GM13976 (cell line): ENCODE data around the gene ATP8B3.

ENCODE experiments used
- DNase-seq: peaks from one replicate; pipeline ENCODE4 v3.0.0; 2012; ENCODE audit warnings: low spot score
- in situ Hi-C: fragments of 300-500 bp; cut with MboI; formaldehyde crosslinking; loops from one replicate; pipeline ENCODE4 v1.12.0; 2022; ENCODE audit warnings: low sequenced_read_pairs, mixed read lengths, inconsistent platforms; ENCODE audit not compliant: unreplicated experiment
- TF ChIP-seq, protein P1 (sequence below): IDR thresholded peaks from 2 replicates; pipeline ENCODE4 v1.5.1; 2012; ENCODE audit warnings: borderline replicate concordance, mild to moderate bottlenecking; ENCODE audit not compliant: insufficient read depth; ENCODE audit errors: extremely low read depth, missing control alignments, control extremely low read depth

The ATP8B3 gene

DNA sequence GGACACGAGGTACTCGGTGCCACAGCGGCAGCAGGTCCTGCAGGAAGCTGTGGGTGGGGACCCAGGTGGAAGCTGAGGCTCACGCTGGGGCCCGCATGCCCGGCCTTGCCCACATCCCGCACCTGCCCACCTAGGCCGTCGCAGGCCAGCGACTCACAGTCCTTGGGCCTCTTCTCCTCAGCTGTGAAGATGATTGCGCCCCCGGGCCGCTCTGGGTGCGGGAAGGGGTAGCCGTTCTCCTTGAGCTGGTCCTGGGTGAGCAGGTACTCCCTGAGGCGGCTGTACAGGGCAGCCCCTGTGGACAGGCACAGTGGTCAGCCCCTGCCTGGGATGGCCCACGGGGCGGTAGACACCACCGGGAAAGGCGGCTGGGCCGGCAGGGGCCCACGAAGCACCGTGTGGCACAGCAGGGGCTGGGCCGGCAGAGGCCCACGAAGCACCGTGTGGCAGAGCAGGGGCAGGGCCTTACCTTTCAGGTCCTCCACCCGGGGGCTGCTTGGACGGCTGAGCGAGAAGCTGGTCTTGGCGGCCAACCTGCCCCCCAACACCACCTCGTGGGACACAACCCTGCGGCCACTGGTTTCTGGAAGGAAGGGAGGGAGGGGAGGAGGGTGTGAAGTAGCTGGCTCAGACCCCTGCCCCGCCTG lies 6.6 kb upstream of the ATP8B3 start:
- TF ChIP-seq, protein P1, sequence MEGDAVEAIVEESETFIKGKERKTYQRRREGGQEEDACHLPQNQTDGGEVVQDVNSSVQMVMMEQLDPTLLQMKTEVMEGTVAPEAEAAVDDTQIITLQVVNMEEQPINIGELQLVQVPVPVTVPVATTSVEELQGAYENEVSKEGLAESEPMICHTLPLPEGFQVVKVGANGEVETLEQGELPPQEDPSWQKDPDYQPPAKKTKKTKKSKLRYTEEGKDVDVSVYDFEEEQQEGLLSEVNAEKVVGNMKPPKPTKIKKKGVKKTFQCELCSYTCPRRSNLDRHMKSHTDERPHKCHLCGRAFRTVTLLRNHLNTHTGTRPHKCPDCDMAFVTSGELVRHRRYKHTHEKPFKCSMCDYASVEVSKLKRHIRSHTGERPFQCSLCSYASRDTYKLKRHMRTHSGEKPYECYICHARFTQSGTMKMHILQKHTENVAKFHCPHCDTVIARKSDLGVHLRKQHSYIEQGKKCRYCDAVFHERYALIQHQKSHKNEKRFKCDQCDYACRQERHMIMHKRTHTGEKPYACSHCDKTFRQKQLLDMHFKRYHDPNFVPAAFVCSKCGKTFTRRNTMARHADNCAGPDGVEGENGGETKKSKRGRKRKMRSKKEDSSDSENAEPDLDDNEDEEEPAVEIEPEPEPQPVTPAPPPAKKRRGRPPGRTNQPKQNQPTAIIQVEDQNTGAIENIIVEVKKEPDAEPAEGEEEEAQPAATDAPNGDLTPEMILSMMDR, result no peak
- no peak for DNase-seq
- in situ Hi-C loops, result no loop called here

DNA sequence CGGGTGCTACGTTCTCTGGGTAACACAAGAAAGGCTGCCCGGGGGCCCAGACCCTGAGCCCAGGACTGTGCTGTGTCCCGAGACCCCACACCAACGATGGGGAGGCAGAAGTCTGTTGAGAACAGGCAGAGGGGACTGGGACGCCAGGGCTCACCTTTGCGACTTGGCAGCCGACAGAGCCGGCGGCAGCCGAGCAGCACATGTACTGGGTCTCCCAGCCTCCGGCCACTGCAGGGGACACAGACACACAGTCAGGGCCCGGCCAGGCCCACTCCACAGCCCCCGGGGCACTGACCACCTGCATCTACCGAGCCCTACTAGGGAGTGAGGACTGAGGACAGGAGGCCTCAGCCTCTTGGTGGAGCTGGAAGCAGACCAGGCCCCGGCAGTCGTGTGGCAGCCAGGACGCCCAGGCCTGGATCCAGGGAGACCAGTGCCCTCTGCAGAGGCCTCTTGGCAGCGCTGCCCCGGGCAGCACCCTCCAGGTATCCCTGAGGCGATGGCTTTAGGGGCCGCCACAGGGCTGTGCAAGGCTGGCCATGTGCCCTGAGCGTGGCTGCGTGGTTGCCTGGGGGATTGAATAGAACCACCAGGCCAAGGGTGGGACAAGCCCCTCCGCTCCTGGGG lies 5.6 kb upstream of the ATP8B3 start:
- no peak for DNase-seq
- TF ChIP-seq, protein P1, result no peak
- in situ Hi-C loops, result no loop called here

DNA sequence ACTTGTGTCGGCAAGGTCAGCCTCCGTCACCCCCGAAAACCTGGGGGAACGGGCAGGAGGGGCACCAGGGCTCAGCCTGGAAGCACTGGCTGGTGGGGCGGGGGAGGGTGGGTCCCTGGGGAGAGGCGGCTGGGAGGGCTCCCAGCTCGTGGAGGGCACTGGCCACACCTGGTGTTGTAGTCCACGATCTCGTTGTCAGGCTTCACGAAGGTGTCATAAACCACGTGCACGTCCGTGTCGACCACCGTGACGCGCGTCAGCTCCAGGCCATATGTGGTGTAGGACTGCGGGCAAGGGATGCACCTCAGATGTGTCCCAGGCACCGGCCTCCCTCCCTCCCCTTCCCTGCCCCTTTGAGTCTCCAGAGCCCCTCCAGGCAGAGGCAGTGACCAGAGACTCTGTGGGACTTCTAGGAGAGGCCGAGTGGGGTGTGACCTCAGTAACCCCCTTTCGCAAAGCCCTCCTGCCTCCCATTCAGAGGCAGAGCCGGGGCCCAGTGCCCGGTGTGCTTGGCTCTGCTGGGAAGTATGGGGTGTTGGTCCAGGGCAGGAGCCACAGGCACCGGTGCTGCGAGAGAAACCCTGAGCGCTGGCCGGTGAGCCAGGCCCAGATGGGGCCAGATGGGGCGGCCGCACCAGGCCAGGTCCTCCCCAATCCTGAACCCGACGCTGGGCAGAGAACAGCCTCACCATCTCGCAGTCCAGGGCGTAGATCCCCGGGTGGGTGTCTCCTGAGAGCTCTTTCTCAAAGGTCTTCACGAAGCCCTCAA lies 4.6 kb upstream of the ATP8B3 start:
- TF ChIP-seq, protein P1, result no peak
- in situ Hi-C loops, result no loop called here
- DNase-seq, result no peak

DNA sequence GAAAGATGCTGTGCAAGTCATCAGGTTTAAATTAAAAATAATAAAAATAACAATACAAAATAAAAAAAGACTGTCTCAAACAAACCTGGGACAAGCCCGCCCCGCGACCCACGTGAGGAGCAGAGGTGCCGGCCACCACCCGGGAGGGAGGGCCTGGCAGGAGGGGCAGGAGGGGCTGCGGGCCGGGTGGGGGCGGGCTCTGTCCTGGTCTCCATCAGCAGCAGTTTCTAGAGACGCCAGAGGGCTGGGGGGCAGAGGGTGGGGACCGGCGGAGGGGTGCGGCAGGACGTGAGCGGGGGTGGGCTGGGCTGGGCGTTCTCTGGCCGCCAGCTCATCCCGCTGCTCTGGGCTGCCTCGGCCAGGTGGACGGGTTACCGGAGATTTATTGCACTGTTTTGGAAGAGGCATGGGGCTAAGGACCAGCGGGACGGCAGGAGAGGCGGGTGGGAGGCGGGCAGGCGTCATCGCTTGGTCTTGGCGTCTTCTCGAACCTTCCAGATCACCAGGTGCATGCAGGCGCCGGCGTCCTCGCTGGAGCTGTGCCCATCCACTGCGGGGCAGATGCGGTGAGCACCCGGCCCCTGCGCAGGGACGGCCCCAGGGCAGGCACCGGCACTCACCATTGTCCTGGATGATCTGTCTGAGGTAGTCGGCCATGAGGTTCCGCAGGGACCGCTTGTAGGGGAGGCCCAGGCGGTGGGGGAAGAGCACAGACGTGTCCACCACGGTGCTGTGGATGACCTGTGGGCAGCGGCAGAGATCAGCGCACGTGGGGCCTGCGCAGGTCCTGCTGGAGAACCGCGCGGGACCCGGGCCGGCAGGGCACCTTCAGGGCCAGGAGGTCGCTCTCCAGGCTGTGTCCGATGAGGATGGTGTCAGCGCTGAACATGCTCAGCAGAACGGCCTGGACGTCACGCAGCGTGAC lies 3.8 kb upstream of the ATP8B3 start:
- DNase-seq, result no peak
- TF ChIP-seq, protein P1, result no peak
- in situ Hi-C loops, result no loop called here

DNA sequence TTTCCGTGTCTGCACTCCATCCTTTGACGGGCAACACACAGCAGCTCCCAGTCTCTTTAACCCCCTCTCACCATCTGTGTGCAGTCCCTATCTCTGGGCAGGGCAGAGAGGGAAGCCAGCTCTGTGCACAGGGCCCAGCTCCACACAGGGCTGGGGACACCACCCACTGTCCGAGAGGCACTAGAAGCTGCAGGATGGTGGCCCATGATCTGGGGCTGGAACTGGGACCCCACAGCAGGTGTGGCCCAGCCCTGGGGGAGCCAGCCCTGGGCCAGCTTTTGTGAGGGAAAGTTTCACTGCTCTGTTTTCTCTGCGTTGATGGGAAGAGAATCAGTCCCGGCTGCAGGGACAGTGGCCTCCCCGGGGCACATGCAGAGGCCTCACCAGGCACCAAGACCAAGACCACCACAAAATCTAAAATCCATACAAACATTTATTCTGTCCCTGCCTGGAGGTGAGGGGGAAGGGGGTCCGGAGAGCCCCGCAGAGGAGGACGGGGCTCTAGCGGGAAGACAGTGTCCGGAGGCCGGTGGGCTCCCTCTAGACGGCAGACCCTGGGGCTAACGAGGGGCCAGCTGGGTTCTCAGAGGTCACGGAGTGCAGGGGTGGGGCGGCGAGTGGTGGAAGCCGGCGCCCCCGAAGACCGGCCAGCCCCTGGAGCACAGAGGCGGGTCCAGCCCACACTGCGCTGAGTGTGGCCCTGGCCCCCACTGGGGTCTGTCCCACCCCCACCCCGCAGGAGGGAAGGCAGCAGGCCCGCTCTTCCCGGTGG lies 2.9 kb upstream of the ATP8B3 start:
- TF ChIP-seq, protein P1, result no peak
- DNase-seq, result no peak
- in situ Hi-C loops, result no loop called here
